C4-2B (cell line): ENCODE measurements around the gene LEF1.

Source experiments
- ZFX ChIP-seq: fragments of 450-650 bp; IDR thresholded peaks from 2 replicates; pipeline ENCODE4 v1.6.1; 2017
- TF ChIP-seq, protein P1 (sequence below): fragments of 450-650 bp; conservative IDR thresholded peaks from 2 replicates; pipeline ENCODE4 v1.5.1; 2017; ENCODE audit warnings: mild to moderate bottlenecking

DNA sequence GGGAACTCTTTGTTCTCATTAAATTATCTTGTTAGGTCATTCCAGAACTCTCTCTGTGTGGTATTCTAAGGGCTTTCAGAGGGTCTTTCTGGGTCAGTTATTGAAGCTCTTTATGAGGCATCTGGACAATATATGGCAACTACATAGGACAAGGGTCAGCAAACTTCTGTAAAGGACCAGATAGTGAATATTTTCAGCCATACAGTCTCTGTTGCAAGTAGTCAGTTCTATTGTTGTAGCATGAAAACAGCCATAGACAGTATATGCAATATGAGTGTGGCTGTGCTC lies 143.9 kb downstream of the LEF1 start:
- TF ChIP-seq, protein P1, sequence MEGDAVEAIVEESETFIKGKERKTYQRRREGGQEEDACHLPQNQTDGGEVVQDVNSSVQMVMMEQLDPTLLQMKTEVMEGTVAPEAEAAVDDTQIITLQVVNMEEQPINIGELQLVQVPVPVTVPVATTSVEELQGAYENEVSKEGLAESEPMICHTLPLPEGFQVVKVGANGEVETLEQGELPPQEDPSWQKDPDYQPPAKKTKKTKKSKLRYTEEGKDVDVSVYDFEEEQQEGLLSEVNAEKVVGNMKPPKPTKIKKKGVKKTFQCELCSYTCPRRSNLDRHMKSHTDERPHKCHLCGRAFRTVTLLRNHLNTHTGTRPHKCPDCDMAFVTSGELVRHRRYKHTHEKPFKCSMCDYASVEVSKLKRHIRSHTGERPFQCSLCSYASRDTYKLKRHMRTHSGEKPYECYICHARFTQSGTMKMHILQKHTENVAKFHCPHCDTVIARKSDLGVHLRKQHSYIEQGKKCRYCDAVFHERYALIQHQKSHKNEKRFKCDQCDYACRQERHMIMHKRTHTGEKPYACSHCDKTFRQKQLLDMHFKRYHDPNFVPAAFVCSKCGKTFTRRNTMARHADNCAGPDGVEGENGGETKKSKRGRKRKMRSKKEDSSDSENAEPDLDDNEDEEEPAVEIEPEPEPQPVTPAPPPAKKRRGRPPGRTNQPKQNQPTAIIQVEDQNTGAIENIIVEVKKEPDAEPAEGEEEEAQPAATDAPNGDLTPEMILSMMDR: no peak
- no peak for TF ChIP-seq ZFX
